C4-2B (cell line): Measurements from ENCODE around the gene CHURC1.

Source experiments
- ZFX ChIP-seq: fragments of 450-650 bp; IDR thresholded peaks from 2 replicates; pipeline ENCODE4 v1.6.1; 2017
- TF ChIP-seq, protein P1 (sequence below): fragments of 450-650 bp; conservative IDR thresholded peaks from 2 replicates; pipeline ENCODE4 v1.5.1; 2017; ENCODE audit warnings: mild to moderate bottlenecking

DNA sequence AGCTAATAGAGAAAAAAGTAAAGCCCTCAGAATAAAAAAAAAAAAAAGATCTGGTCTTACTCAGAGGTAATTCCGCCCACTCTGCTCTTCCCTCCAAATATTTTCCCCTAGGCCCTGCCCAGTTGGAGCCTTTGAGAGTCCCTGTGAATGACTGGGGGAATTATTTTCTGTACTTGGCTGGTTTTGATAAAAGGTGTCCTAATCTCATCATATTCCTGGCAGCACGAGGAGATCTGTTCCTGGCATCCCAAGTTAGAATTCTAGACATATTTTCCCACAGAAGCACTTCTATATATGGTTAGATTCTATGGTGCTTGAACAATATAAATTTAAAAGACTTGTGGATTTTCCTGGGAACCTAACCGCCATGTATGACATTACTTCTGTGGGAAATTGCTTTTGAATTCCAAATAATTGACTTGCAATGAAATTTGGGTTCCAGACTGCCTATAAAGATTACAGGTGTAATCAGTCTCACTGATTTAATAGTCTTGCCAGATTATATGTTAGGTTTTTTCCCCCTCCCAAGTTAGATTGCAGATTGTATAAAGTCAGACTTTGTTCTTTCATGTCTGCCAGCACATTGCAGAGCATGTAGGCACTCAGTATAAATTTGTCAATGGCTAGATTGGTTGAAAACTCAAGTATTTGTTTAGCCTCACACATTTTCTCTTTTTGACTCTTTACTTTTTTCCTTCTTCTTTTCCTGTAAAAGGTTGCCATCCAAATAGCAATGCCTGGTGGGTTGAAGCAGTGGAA, 16.0 kb downstream of the CHURC1 start:
- TF ChIP-seq, protein P1, sequence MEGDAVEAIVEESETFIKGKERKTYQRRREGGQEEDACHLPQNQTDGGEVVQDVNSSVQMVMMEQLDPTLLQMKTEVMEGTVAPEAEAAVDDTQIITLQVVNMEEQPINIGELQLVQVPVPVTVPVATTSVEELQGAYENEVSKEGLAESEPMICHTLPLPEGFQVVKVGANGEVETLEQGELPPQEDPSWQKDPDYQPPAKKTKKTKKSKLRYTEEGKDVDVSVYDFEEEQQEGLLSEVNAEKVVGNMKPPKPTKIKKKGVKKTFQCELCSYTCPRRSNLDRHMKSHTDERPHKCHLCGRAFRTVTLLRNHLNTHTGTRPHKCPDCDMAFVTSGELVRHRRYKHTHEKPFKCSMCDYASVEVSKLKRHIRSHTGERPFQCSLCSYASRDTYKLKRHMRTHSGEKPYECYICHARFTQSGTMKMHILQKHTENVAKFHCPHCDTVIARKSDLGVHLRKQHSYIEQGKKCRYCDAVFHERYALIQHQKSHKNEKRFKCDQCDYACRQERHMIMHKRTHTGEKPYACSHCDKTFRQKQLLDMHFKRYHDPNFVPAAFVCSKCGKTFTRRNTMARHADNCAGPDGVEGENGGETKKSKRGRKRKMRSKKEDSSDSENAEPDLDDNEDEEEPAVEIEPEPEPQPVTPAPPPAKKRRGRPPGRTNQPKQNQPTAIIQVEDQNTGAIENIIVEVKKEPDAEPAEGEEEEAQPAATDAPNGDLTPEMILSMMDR: no peak
- TF ChIP-seq ZFX: no peak
